ENCODE results near the gene POU4F2. TPM values are rescaled to one million over a fixed set of nuclear protein-coding genes. Genes with fewer than 3 reads are reported as not detected.

Gene POU4F2, protein sequence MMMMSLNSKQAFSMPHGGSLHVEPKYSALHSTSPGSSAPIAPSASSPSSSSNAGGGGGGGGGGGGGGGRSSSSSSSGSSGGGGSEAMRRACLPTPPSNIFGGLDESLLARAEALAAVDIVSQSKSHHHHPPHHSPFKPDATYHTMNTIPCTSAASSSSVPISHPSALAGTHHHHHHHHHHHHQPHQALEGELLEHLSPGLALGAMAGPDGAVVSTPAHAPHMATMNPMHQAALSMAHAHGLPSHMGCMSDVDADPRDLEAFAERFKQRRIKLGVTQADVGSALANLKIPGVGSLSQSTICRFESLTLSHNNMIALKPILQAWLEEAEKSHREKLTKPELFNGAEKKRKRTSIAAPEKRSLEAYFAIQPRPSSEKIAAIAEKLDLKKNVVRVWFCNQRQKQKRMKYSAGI
- total RNA-seq: not detected

DNA sequence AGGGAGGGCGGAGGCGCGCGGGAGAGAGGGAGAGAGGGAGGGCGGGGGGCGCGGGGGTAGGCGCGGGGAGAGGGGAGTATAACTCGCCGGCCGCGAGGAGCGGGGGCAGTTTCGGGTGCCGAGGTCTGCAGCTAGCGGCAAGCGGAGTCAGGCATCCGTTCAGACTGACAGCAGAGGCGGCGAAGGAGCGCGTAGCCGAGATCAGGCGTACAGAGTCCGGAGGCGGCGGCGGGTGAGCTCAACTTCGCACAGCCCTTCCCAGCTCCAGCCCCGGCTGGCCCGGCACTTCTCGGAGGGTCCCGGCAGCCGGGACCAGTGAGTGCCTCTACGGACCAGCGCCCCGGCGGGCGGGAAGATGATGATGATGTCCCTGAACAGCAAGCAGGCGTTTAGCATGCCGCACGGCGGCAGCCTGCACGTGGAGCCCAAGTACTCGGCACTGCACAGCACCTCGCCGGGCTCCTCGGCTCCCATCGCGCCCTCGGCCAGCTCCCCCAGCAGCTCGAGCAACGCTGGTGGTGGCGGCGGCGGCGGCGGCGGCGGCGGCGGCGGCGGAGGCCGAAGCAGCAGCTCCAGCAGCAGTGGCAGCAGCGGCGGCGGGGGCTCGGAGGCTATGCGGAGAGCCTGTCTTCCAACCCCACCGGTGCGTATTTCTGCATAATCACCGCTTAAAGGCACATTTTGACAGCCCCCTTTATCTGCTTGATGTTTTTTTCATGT is at the start of gene POU4F2:
Gene POU4F2 (plus strand): TSS at position 108 of the 720 bp plus-strand sequence. CDS start 248 bp downstream, at position 356.
- DNase-seq (ENCODE audit: low spot score): no peak

DNA sequence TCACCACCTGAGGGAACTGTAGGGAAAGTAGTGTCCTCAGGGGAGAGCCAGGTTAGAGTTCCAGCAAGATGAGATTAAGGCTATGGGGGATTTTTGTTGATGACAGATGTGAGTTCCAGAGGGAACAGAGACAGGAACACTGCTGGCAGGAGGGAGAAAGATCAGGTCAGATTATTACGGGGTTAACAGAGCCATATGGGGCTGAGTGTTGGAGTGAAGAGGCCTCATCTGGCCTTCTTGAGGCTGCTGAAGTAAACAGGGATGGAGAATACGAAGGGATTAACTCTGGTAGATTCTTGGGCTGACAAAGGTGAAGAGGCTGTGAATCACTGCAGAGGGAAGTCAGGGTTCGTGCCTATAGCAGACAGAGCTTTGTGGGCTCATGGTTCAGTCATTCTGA is 47.9 kb upstream of the POU4F2 start:
- no peak for DNase-seq (ENCODE audit: low spot score)

DNA sequence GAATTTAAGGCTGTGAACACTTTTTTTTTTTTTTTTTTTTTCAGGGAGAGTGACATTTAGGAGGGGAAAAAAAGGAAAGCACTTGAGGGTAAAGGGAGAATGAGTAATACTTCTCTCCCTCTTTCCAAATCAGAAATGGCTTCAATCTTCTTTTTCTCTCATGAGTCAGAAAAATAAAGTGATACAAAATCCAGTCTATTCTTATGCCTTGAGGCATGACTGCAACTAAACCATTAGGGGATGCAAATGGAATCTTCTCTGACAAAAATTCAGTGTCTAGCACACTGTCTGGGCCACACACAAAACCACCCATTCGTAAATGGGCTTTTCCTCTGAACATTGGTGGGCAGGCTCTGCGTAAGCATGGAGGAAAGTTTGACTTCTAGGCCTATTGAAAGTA is 46.7 kb upstream of the POU4F2 start:
- DNase-seq (ENCODE audit: low spot score): no peak

DNA sequence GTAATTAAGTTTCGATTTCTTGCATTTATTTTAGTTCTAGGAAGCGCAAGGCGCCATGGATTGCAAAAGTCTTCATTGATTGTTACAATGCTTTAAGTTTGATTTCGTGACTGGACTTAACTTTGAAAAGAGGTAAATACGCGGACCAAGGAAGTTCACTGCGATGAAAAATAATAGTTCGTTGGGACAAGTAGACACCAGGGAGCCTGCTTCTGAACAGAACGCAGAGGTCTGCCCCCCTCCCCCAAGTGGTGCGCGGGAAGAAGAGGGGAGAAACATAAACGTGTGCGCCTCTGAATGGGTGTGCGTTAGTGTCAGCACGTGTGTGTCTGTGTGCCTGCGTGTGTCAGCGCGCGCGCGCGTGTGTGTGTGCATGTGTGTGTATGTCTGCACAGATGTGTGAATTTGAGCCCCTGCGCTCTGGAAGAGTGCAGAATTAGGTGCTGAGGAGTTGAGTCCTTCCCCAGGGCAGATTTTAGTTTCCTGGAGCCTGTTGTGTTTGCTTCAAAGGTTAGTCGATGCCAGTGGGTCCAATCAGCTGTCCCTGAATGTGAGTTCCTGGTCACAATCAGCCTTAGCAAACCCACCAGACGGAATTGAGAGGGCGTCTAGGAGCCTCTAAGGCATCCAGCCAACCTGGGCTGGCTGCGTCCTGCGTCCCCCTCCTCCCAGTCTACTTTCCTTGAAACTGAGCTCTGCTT is 5.8 kb upstream of the POU4F2 start:
- no peak for DNase-seq (ENCODE audit: low spot score)

DNA sequence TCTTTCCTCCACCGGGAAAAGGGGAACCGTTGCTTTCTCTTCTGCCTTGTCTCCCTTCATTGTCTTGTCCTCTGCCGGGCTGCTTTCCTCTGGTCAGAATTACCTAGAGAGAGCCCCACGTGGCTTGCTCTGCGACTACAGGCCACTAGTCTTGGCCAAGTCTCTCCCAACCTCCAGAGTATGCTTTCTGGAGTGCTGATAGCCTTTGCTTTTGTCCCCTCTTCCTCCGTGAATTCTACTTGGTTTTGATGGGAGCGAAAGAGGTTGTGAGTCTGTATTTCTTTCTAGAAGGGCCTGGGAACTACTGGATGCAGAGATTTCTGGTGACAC is 5.3 kb upstream of the POU4F2 start:
- DNase-seq (ENCODE audit: low spot score): no peak

DNA sequence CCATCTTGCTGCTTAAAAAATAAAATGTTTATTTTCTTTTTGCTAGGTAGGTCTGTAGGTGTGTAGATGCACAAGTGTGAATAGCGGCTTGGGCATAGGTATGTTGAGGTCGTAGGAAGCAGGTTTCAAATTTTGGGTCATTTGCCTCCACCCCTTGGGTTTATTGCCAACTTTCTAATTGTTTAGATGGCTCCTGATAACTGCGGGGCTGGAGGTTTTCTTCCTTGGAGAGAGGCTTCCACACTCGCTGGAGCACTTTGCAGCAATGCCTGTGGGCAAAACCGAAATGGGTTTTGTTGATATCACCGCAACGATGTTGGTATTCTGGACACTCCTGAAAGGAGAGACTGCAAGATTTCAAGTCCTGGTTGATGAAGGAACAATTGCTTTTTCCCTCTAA is 3.9 kb upstream of the POU4F2 start:
- DNase-seq (ENCODE audit: low spot score): no peak

DNA sequence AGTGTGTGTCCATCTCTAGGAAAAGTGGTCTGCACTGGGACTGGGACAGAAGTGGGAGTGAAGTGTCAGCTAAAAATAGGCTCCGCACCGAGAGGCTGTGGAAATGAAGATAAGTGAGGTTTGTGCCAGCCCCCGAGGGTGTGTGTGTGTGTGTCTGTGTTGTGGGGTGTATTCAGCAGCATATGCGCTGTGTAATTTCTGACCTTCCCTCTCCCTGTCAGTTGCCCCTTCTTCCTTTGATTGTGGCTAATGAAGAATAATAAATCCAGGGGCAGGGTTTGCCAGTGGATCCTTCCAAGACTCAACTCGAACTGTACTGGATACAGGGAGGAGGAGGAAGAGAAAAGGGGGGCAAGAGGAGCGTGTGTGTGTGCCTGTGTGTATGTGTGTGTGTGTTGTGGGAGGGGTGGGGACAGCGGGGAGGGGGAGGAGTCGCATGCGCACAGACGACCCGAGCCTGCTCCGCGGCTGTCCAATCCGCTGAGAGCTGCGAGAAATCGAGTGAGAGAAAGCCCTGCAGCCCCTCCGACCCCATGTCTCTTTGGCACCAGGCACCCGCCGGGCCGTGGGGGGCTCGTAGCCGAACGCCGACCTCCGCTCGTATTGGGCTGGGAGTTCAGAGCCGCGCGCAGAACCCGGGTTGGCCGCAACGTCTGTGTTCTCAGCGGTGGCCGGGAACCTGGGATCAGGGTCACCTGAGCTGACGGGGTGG is 916 bp upstream of the POU4F2 start:
- DNase-seq (ENCODE audit: low spot score): no peak

DNA sequence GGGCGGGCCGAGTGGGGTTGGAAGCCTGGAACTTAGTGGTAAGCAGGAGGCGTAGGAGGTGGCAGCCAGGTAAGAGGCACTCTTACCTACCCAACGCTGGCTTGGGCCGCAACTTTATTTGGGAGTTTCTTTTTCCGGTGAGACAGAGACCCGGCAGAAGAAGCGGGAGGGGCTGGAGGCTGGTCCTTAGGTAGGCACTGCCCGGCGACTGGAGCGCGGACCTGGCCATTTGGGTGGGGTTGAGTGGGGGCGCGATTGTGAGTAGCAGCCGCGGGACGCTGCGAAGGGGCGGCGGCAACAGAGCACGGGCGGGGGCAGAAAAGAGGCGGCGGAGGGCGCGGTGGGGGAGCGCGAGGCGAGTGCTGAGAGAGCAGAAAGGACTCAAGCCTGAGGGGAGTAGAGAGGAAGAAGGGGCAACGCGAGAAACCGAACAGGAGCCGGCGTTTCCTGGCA is 334 bp upstream of the POU4F2 start:
- DNase-seq (ENCODE audit: low spot score): no peak

DNA sequence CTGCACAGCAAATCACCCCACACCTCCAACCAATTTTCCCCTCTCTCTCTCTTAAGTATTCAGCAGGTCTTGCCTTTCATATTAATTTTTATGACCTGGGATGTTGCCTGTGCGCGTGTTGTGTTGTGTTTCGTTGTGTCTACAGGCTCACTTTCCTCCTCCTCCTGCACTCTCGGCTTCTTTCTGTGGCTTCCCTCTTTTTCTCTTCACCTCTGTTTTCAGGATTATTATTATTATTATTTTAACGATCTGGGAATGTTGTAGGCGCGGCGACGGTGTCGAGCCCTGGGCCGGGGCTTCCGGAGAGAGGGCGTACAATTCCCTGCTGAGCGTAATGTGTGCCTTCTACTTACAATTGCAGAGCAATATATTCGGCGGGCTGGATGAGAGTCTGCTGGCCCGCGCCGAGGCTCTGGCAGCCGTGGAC is 826 bp downstream of the POU4F2 start:
- no peak for DNase-seq (ENCODE audit: low spot score)

DNA sequence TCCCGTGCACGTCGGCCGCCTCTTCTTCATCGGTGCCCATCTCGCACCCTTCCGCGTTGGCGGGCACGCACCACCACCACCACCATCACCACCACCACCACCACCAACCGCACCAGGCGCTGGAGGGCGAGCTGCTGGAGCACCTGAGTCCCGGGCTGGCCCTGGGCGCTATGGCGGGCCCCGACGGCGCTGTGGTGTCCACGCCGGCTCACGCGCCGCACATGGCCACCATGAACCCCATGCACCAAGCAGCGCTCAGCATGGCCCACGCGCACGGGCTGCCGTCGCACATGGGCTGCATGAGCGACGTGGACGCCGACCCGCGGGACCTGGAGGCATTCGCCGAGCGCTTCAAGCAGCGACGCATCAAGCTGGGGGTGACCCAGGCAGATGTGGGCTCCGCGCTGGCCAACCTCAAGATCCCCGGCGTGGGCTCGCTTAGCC is 1.4 kb downstream of the POU4F2 start:
- DNase-seq (ENCODE audit: low spot score): no peak

DNA sequence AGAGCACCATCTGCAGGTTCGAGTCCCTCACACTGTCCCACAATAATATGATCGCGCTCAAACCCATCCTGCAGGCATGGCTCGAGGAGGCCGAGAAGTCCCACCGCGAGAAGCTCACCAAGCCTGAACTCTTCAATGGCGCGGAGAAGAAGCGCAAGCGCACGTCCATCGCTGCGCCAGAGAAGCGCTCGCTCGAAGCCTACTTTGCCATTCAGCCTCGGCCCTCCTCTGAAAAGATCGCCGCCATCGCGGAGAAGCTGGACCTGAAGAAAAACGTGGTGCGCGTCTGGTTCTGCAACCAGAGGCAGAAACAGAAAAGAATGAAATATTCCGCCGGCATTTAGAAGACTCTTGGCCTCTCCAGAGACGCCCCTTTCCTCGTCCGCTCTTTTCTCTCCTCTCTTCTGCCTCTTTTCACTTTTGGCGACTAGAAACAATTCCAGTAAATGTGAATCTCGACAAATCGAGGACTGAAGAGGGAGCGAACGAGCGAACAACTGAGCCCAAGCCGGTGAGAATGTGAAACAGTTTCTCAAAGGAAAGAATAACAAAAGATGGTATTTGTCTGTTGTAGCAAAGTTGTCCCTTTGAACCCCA is 1.9 kb downstream of the POU4F2 start:
- DNase-seq (ENCODE audit: low spot score): no peak

DNA sequence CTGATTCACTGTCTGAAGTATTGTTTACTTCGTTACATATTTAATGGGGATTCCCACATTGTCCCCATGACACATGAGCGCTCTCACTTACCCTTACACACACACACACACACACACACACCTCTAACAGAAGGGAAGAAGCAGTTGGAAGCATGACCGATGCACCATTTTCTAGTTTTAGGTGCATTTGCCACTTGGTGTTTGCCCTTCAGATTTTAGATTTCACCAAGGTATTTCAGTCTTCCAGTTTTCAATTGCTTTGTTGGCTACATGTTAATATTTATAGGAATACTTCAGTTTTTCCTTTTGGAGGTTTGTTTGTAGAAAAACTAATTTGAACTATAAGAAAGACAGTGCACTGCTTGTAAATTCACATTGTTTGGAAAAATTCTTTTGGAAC is 3.1 kb downstream of the POU4F2 start:
- DNase-seq (ENCODE audit: low spot score): no peak

DNA sequence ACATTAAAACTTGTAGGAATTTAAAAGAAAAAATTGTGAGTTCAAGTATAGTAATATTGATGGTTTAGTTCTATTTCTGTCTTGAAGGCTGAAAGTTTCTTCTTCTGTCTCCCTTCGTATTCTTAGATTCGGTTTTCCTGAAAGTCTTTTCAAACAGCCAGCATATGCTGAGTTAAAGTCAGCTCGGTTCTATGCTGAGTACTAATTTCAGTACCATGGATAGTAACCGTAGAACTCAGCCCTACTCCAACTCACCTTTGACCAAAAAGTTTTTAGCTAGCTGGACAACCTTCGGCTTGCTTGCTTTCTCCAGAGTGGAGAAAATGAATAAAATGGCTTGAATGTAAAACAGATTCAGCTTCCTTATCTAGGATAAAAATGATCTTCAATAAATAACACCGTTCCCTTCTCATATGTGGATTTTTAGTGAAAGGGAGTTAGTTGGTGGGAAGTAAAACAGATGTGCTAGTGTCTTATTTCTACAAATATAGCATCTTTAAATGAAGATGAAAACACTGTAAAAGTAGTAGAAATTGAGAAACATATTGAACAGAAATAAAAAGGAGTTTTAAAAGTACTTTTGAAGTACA is 5.2 kb downstream of the POU4F2 start:
- no peak for DNase-seq (ENCODE audit: low spot score)

DNA sequence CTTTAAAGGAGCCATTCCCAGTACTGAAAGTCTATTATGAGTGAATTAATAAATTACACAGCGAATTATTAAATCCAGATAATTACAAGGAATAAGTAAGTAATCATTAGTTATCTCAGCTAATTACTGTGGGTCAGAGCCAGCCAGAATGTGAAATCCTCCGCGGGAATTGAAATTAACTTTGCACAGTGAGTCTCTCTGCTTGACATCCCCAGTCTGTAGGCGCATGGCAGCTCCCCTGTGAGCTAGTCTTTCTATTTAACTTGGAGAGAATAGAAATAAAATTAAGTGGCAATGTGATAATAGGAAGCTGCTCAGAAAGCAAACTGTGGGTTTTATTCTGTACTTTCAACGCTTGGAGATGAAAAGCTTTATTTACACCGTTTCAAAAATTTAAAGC is 7.2 kb downstream of the POU4F2 start:
- DNase-seq (ENCODE audit: low spot score): no peak

DNA sequence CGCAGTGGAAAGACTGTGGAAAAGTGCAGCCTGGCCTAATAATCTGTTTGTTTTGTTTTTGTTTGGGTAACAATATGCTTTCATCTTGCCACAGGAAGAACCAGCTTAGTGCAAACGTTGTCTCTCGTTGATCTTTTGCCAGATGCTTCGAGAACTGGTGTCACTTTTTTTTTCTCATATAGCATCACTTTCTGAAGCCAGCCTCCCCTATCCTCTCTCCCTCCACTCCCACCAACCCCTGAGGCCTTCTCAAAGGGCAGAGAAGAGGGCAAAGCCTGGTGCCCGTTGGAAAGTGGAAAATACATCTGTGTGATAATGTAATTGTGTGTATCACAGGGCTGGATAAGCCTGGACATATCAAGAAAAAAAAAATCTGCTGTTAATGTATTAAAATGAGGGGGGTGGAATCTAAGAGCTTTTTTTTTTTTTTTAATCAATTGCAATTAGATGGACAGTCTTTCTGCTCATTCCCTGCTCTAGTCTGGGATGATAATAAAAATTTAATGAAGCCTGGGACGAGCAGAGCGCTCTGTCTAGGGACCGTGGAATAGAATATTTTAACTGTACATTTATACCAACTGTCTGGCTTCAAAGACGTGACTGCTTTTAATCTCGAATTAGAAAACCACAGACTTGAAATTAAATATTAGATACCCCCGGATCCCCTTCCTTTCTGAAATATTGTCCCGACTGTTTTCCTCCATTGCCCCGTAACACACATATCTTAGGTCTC is 8.1 kb downstream of the POU4F2 start:
- no peak for DNase-seq (ENCODE audit: low spot score)

DNA sequence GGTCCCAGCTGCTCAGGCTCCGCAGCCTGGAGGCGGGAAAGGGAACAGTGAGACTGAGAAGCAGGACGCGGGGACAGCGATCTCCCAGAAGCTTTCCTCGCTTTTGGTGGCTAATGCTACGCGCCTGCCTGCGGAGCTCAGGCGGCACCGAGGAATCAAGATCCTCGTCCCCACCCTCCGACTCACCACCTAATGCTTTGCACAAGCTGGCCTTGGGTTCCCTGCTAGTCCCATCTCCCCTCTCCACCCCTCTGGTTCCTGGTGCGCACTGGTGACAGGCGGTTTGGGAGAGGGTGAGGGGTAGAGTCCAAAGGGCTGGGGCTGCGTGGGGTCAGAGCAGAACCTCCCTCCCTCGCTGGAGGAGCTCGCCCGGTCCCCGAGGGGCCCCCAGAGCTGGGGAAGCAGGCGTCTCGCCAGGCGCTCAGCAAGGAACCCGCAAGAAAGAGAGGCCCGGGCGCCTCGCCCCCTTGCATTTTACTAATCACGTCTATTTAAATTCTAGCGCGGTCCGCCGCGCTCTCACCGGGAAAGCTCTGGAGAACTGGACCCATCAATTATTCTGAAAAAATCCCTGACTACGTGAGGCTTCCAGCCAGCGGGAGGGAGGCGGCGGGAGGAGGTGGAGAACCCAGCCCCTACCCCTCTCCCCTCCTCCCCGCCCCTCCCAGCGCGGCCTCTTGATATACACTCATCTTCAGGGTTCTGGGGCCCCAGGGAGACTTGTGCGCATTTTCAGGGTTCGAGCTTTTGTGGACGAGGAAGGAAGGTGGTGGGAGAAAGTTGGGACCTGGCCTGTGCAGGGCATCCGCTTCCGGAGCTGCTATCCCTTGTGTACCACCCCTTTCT is 9.1 kb downstream of the POU4F2 start:
- DNase-seq (ENCODE audit: low spot score): no peak

DNA sequence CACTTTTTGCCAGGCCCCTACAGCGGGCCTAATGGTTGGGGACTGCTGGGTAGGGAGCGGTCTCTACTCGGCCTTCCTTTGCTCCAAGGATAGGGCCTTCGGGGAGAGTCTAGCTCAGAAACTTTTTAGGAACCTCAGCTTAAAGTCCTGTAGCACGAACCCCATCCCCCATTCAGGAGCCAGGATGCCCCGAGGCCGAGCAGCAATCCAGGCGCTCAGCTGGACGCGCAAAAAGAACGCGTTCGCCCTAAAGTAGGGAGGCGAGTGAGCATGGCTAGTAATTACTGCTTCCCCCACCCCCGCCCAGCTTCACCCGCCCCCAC is 9.7 kb downstream of the POU4F2 start:
- DNase-seq (ENCODE audit: low spot score): no peak

DNA sequence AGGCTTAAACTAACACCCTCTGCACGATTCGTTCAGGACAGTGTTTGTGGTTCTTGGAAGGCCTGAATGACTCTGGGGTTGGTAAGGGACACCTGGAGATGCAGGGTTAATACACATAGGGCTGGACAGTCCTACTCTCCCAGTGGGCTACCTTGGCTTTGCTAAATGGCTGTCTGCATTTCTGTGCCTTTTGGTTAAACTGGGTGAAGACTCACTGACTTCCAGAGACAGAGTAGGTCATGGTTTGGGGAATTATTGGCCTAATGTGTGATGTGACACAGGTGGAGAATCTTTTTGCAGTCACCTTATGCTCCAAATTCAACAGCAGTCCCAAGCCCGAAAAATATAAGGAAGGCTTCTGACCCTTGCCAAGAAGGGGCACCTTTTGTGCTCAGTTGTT is 10.5 kb downstream of the POU4F2 start:
- DNase-seq (ENCODE audit: low spot score): no peak

DNA sequence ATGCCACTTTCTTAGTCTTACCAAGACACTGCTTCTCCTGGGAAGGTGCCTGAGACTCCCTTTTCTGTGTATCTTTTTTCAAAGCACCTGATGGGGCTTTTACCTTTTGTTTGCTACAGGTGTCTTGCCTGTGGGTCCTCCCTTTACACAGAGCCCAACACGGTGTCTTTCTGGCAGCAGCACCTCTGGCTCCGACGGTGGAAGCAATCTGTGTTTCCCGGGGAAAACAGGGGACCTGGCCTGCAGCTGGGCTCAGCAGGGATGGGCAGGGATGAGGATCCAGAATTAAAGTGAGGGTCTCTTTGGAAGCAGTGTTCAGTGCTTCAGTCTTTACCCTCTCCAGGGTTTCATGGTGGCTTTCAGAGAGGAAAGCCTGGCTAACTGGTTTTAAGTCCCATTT is 11.3 kb downstream of the POU4F2 start:
- no peak for DNase-seq (ENCODE audit: low spot score)
